Measurements from ENCODE around the gene ARHGEF9. TPM values are rescaled to one million over a fixed set of nuclear protein-coding genes. Genes with fewer than 3 reads are reported as not detected.
A peak's percentile ranks its signal among the peaks of the same experiment; 100 is the strongest.

ARHGEF9 gene
- polyA plus RNA-seq, 2 donors, result 5.0 to 12.0 TPM

GRCh38 chrX:63782515-63782914 is 2.5 kb downstream of the ARHGEF9 start:
- WGBS, 2 donors, result 69 to 91% methylated on average over 6 of the region's 6 CpGs
- H3K27ac ChIP-seq (ENCODE audit: low read depth in 2 of 2, low read length in 1 of 2), result no peak overlapping the region
- H3K9me3 ChIP-seq (ENCODE audit: control insufficient read depth in 2 of 2, insufficient read depth in 1 of 2, low read depth in 1 of 2, low read length in 1 of 2), result peaks cover 0 to 5% of the 10 kb centered on the region in 2 donors
- peaks cover 0 to 7% of the 10 kb centered on the region in 2 donors for H3K27me3 ChIP-seq (ENCODE audit: control insufficient read depth in 1 of 2, insufficient read depth in 2 of 2, low read length in 2 of 2)
- H3K4me1 ChIP-seq (ENCODE audit: control insufficient read depth in 2 of 2, insufficient read depth in 2 of 2, low read length in 1 of 2), result peaks cover 0 to 3% of the 10 kb centered on the region in 2 donors
- no peak overlapping the region for H3K4me3 ChIP-seq (ENCODE audit: low read depth in 1 of 2, low read length in 2 of 2)
- H3K36me3 ChIP-seq (ENCODE audit: control insufficient read depth in 2 of 2, insufficient read depth in 2 of 2, low read length in 1 of 2), result no peaks in the 10 kb centered on the region

GRCh38 chrX:63768760-63769159 is 16.3 kb downstream of the ARHGEF9 start:
- Histone ChIP-seq H3K9me3 (ENCODE audit: control insufficient read depth in 2 of 2, insufficient read depth in 1 of 2, low read depth in 1 of 2, low read length in 1 of 2) (no peaks in the 10 kb centered on the region), H3K27me3 (ENCODE audit: control insufficient read depth in 1 of 2, insufficient read depth in 2 of 2, low read length in 2 of 2) (no peaks in the 10 kb centered on the region), H3K4me1 (ENCODE audit: control insufficient read depth in 2 of 2, insufficient read depth in 2 of 2, low read length in 1 of 2) (no peaks in the 10 kb centered on the region), H3K27ac (ENCODE audit: low read depth in 2 of 2, low read length in 1 of 2) (no peak overlapping the region), H3K4me3 (ENCODE audit: low read depth in 1 of 2, low read length in 2 of 2) (no peak overlapping the region), H3K36me3 (ENCODE audit: control insufficient read depth in 2 of 2, insufficient read depth in 2 of 2, low read length in 1 of 2) (no peaks in the 10 kb centered on the region)
- 95 to 96% methylated on average over 2 of the region's 2 CpGs for WGBS, 2 donors

GRCh38 chrX:63765712-63766111 is 19.3 kb downstream of the ARHGEF9 start:
- H3K4me3 ChIP-seq (ENCODE audit: low read depth in 1 of 2, low read length in 2 of 2), result no peak overlapping the region
- no peaks in the 10 kb centered on the region for H3K9me3 ChIP-seq (ENCODE audit: control insufficient read depth in 2 of 2, insufficient read depth in 1 of 2, low read depth in 1 of 2, low read length in 1 of 2)
- no peak overlapping the region for H3K27ac ChIP-seq (ENCODE audit: low read depth in 2 of 2, low read length in 1 of 2)
- no peaks in the 10 kb centered on the region for H3K27me3 ChIP-seq (ENCODE audit: control insufficient read depth in 1 of 2, insufficient read depth in 2 of 2, low read length in 2 of 2)
- H3K4me1 ChIP-seq (ENCODE audit: control insufficient read depth in 2 of 2, insufficient read depth in 2 of 2, low read length in 1 of 2), result no peaks in the 10 kb centered on the region
- WGBS, 2 donors, result 70 to 77% methylated on average over 4 of the region's 4 CpGs
- H3K36me3 ChIP-seq (ENCODE audit: control insufficient read depth in 2 of 2, insufficient read depth in 2 of 2, low read length in 1 of 2), result no peaks in the 10 kb centered on the region

GRCh38 chrX:63764946-63765345 is 20.1 kb downstream of the ARHGEF9 start:
- no peaks in the 10 kb centered on the region for H3K9me3 ChIP-seq (ENCODE audit: control insufficient read depth in 2 of 2, insufficient read depth in 1 of 2, low read depth in 1 of 2, low read length in 1 of 2)
- no peaks in the 10 kb centered on the region for H3K36me3 ChIP-seq (ENCODE audit: control insufficient read depth in 2 of 2, insufficient read depth in 2 of 2, low read length in 1 of 2)
- no peak overlapping the region for H3K27ac ChIP-seq (ENCODE audit: low read depth in 2 of 2, low read length in 1 of 2)
- no peaks in the 10 kb centered on the region for H3K4me1 ChIP-seq (ENCODE audit: control insufficient read depth in 2 of 2, insufficient read depth in 2 of 2, low read length in 1 of 2)
- WGBS, 2 donors, result 50 to 67% methylated on average over 1 of the region's 1 CpG
- H3K27me3 ChIP-seq (ENCODE audit: control insufficient read depth in 1 of 2, insufficient read depth in 2 of 2, low read length in 2 of 2), result no peaks in the 10 kb centered on the region
- H3K4me3 ChIP-seq (ENCODE audit: low read depth in 1 of 2, low read length in 2 of 2), result no peak overlapping the region

DNA sequence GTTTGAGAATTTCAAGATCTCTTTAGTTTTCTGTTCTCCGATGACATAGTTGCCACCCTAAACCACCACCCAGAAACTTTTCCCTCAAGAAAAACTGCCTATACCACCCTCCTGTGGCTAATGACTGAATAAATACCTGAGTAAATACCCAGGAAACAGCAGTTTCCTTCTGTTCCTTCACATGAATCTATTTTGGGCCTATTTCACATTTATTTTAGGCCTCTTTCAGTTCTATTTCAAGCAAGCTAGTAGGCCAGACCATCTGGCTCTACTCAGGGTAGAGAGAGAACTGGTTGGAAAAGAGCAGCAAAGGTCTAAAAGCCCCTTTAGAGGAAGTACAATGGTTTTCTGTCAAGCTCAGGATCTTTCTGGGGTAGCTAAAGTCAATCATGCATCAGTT is 23.4 kb downstream of the ARHGEF9 start:
- Histone ChIP-seq H3K4me1 (ENCODE audit: control insufficient read depth in 2 of 2, insufficient read depth in 2 of 2, low read length in 1 of 2) (no peaks in the 10 kb centered on the region), H3K27ac (ENCODE audit: low read depth in 2 of 2, low read length in 1 of 2) (no peak overlapping the region), H3K36me3 (ENCODE audit: control insufficient read depth in 2 of 2, insufficient read depth in 2 of 2, low read length in 1 of 2) (no peaks in the 10 kb centered on the region), H3K27me3 (ENCODE audit: control insufficient read depth in 1 of 2, insufficient read depth in 2 of 2, low read length in 2 of 2) (no peaks in the 10 kb centered on the region), H3K9me3 (ENCODE audit: control insufficient read depth in 2 of 2, insufficient read depth in 1 of 2, low read depth in 1 of 2, low read length in 1 of 2) (no peaks in the 10 kb centered on the region), H3K4me3 (ENCODE audit: low read depth in 1 of 2, low read length in 2 of 2) (no peak overlapping the region)
- WGBS, 2 donors, result 45 to 69% methylated on average over 1 of the region's 1 CpG

DNA sequence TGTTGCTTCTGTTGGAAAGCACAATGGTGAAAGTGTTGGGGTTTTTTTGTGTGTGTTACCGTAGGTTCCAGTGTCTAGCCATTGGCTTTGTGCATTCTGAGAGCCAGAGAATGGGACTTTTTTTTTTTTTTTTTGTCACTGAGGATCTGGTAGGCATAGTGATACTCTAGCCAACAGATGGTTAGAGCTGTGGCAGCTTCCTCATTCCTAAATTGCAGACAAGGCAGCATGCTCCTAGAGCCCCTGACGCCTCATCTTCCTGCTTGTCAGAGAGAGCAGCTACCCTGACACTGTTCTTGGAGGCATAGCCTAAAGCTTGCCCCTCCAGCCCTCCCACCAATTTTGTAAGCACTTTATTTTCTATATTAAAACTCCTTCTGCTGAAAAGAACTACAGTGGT is 27.0 kb downstream of the ARHGEF9 start:
- peaks cover 0 to 2% of the 10 kb centered on the region in 2 donors for H3K4me1 ChIP-seq (ENCODE audit: control insufficient read depth in 2 of 2, insufficient read depth in 2 of 2, low read length in 1 of 2)
- H3K9me3 ChIP-seq (ENCODE audit: control insufficient read depth in 2 of 2, insufficient read depth in 1 of 2, low read depth in 1 of 2, low read length in 1 of 2), result no peaks in the 10 kb centered on the region
- no peak overlapping the region for H3K27ac ChIP-seq (ENCODE audit: low read depth in 2 of 2, low read length in 1 of 2)
- no peak overlapping the region for H3K4me3 ChIP-seq (ENCODE audit: low read depth in 1 of 2, low read length in 2 of 2)
- H3K27me3 ChIP-seq (ENCODE audit: control insufficient read depth in 1 of 2, insufficient read depth in 2 of 2, low read length in 2 of 2), result no peaks in the 10 kb centered on the region
- 76 to 83% methylated on average over 2 of the region's 2 CpGs for WGBS, 2 donors
- no peaks in the 10 kb centered on the region for H3K36me3 ChIP-seq (ENCODE audit: control insufficient read depth in 2 of 2, insufficient read depth in 2 of 2, low read length in 1 of 2)

DNA sequence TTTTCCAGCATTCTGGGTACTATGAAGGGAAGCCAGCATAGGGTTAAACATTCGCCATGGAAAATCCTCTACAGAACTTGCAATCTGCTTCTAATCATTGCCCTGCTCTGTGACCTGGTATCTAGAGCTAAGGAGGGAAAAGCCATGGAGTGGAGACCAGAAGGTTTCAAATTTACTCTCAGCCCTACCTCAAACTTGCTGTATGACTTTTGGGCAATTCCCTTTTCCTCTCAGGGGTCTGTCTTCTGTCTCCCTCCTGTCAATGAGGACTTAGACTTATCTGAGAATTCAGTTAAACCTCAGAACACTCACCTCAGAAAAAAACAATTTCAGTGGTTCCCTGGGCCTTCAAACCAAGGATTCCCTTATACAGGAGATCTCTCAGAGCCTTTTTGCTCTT is 29.1 kb downstream of the ARHGEF9 start:
- WGBS, 2 donors, result 47 to 56% methylated on average over 1 of the region's 1 CpG
- peaks cover 0 to 2% of the 10 kb centered on the region in 2 donors for H3K4me1 ChIP-seq (ENCODE audit: control insufficient read depth in 2 of 2, insufficient read depth in 2 of 2, low read length in 1 of 2)
- no peak overlapping the region for H3K4me3 ChIP-seq (ENCODE audit: low read depth in 1 of 2, low read length in 2 of 2)
- H3K27me3 ChIP-seq (ENCODE audit: control insufficient read depth in 1 of 2, insufficient read depth in 2 of 2, low read length in 2 of 2), result no peaks in the 10 kb centered on the region
- H3K9me3 ChIP-seq (ENCODE audit: control insufficient read depth in 2 of 2, insufficient read depth in 1 of 2, low read depth in 1 of 2, low read length in 1 of 2), result no peaks in the 10 kb centered on the region
- H3K27ac ChIP-seq (ENCODE audit: low read depth in 2 of 2, low read length in 1 of 2), result no peak overlapping the region
- no peaks in the 10 kb centered on the region for H3K36me3 ChIP-seq (ENCODE audit: control insufficient read depth in 2 of 2, insufficient read depth in 2 of 2, low read length in 1 of 2)

- WGBS, 2 donors, result 1 to 26% methylated on average over 41 to 44 of the region's 44 CpGs
- Histone ChIP-seq H3K4me3 (ENCODE audit: low read depth in 1 of 2, low read length in 2 of 2) (peak overlapping the region; percentile 57 to 68), H3K9me3 (ENCODE audit: control insufficient read depth in 2 of 2, insufficient read depth in 1 of 2, low read depth in 1 of 2, low read length in 1 of 2) (no peaks in the 10 kb centered on the region), H3K27ac (ENCODE audit: low read depth in 2 of 2, low read length in 1 of 2) (peak overlapping the region; percentile 82 to 94), H3K36me3 (ENCODE audit: control insufficient read depth in 2 of 2, insufficient read depth in 2 of 2, low read length in 1 of 2) (no peaks in the 10 kb centered on the region), H3K4me1 (ENCODE audit: control insufficient read depth in 2 of 2, insufficient read depth in 2 of 2, low read length in 1 of 2) (peaks cover 0 to 2% of the 10 kb centered on the region in 2 donors), H3K27me3 (ENCODE audit: control insufficient read depth in 1 of 2, insufficient read depth in 2 of 2, low read length in 2 of 2) (no peaks in the 10 kb centered on the region)
These were observed 30.0 kb downstream of the ARHGEF9 start for GRCh38 chrX:63754860-63755579.

GRCh38 chrX:63754136-63754859 is 30.7 kb downstream of the ARHGEF9 start:
- H3K9me3 ChIP-seq (ENCODE audit: control insufficient read depth in 2 of 2, insufficient read depth in 1 of 2, low read depth in 1 of 2, low read length in 1 of 2), result no peaks in the 10 kb centered on the region
- no peaks in the 10 kb centered on the region for H3K27me3 ChIP-seq (ENCODE audit: control insufficient read depth in 1 of 2, insufficient read depth in 2 of 2, low read length in 2 of 2)
- peaks cover 0 to 2% of the 10 kb centered on the region in 2 donors for H3K4me1 ChIP-seq (ENCODE audit: control insufficient read depth in 2 of 2, insufficient read depth in 2 of 2, low read length in 1 of 2)
- peak overlapping the region; percentile 57 to 68 for H3K4me3 ChIP-seq (ENCODE audit: low read depth in 1 of 2, low read length in 2 of 2)
- peak overlapping the region; percentile 82 to 94 for H3K27ac ChIP-seq (ENCODE audit: low read depth in 2 of 2, low read length in 1 of 2)
- H3K36me3 ChIP-seq (ENCODE audit: control insufficient read depth in 2 of 2, insufficient read depth in 2 of 2, low read length in 1 of 2), result no peaks in the 10 kb centered on the region
- 1 to 24% methylated on average over 25 of the region's 25 CpGs for WGBS, 2 donors

Measured in esophagus (tissue), 2 donors.